ENCODE data around the gene VAC14.
A peak's percentile ranks its signal among the peaks of the same experiment; 100 is the strongest.

Gene VAC14

GRCh38 chr16:70712359-70712758, 88.6 kb downstream of the VAC14 start:
- H3K9me2 ChIP-seq (replicated peaks; ENCODE audit: low read depth, low read length) = no peaks in the 10 kb centered on the region
- no peak overlapping the region for H3K4me3 ChIP-seq (ENCODE audit: low read length, poor library complexity, severe bottlenecking)
- no peaks in the 10 kb centered on the region for H4K20me1 ChIP-seq (ENCODE audit: insufficient read depth, low read length, poor library complexity, severe bottlenecking)
- no peaks in the 10 kb centered on the region for H3K79me2 ChIP-seq (ENCODE audit: insufficient read depth, low read length)
- no peak overlapping the region for H2AFZ ChIP-seq (ENCODE audit: low read length)
- TF ChIP-seq EZH2phosphoT487 (IDR thresholded peaks at IDR 0.05; ENCODE audit: borderline replicate concordance) (no peak), CTCF (conservative IDR thresholded peaks at IDR 0.05; ENCODE audit: low read length) (no peak)
- no peaks in the 10 kb centered on the region for H3K27me3 ChIP-seq (ENCODE audit: insufficient read depth, low read length, poor library complexity, severe bottlenecking)
- no peak overlapping the region for H3K9ac ChIP-seq (ENCODE audit: low read depth, low read length, poor library complexity, severe bottlenecking)
- H3K4me2 ChIP-seq (ENCODE audit: low read depth, low read length, poor library complexity, severe bottlenecking) = no peak overlapping the region
- H3K9me3 ChIP-seq (ENCODE audit: insufficient read depth, low read depth, low read length) = no peaks in the 10 kb centered on the region
- peaks cover 38% of the 10 kb centered on the region for H3K4me1 ChIP-seq (ENCODE audit: insufficient read depth, low read length, poor library complexity, severe bottlenecking)
- H3K36me3 ChIP-seq (ENCODE audit: insufficient read depth, low read length) = peaks cover 3% of the 10 kb centered on the region; the same call in 1 of the 2 replicates
- H3F3A ChIP-seq (ENCODE audit: low read depth) = no peaks in the 10 kb centered on the region

- Histone ChIP-seq H3K4me2 (ENCODE audit: low read depth, low read length, poor library complexity, severe bottlenecking) (no peak overlapping the region), H3K4me3 (ENCODE audit: low read length, poor library complexity, severe bottlenecking) (no peak overlapping the region), H3K9ac (ENCODE audit: low read depth, low read length, poor library complexity, severe bottlenecking) (no peak overlapping the region), H3K9me3 (ENCODE audit: insufficient read depth, low read depth, low read length) (no peaks in the 10 kb centered on the region), H4K20me1 (ENCODE audit: insufficient read depth, low read length, poor library complexity, severe bottlenecking) (no peaks in the 10 kb centered on the region), H3K4me1 (ENCODE audit: insufficient read depth, low read length, poor library complexity, severe bottlenecking) (peaks cover 38% of the 10 kb centered on the region), H3K79me2 (ENCODE audit: insufficient read depth, low read length) (no peaks in the 10 kb centered on the region), H3K27me3 (ENCODE audit: insufficient read depth, low read length, poor library complexity, severe bottlenecking) (no peaks in the 10 kb centered on the region), H2AFZ (ENCODE audit: low read length) (no peak overlapping the region), H3K9me2 (replicated peaks; ENCODE audit: low read depth, low read length) (no peaks in the 10 kb centered on the region), H3F3A (ENCODE audit: low read depth) (no peaks in the 10 kb centered on the region), H3K36me3 (ENCODE audit: insufficient read depth, low read length) (peaks cover 3% of the 10 kb centered on the region; the same call in 1 of the 2 replicates)
- TF ChIP-seq EZH2phosphoT487 (IDR thresholded peaks at IDR 0.05; ENCODE audit: borderline replicate concordance) = no peak
- no peak for TF ChIP-seq CTCF (conservative IDR thresholded peaks at IDR 0.05; ENCODE audit: low read length)
Observed at GRCh38 chr16:70711211-70712031, 89.5 kb downstream of the VAC14 start.

GRCh38 chr16:70710422-70711210, 90.3 kb downstream of the VAC14 start:
- Histone ChIP-seq H3K27me3 (ENCODE audit: insufficient read depth, low read length, poor library complexity, severe bottlenecking) (no peaks in the 10 kb centered on the region), H3K9ac (ENCODE audit: low read depth, low read length, poor library complexity, severe bottlenecking) (peak overlapping the region; percentile 53), H3K4me2 (ENCODE audit: low read depth, low read length, poor library complexity, severe bottlenecking) (peak overlapping the region; percentile 46), H3K9me2 (replicated peaks; ENCODE audit: low read depth, low read length) (no peaks in the 10 kb centered on the region), H2AFZ (ENCODE audit: low read length) (no peak overlapping the region), H3K9me3 (ENCODE audit: insufficient read depth, low read depth, low read length) (no peaks in the 10 kb centered on the region), H3F3A (ENCODE audit: low read depth) (no peaks in the 10 kb centered on the region), H3K4me1 (ENCODE audit: insufficient read depth, low read length, poor library complexity, severe bottlenecking) (peaks cover 38% of the 10 kb centered on the region), H3K36me3 (ENCODE audit: insufficient read depth, low read length) (peaks cover 3% of the 10 kb centered on the region; the same call in 1 of the 2 replicates), H3K4me3 (ENCODE audit: low read length, poor library complexity, severe bottlenecking) (no peak overlapping the region), H3K79me2 (ENCODE audit: insufficient read depth, low read length) (no peaks in the 10 kb centered on the region), H4K20me1 (ENCODE audit: insufficient read depth, low read length, poor library complexity, severe bottlenecking) (no peaks in the 10 kb centered on the region)
- TF ChIP-seq EZH2phosphoT487 (IDR thresholded peaks at IDR 0.05; ENCODE audit: borderline replicate concordance) (no peak), CTCF (conservative IDR thresholded peaks at IDR 0.05; ENCODE audit: low read length) (no peak)
